HG02970 (cell line): ENCODE data around the gene SHISA6.
"Not testable (repeated sequence)": the region's sequence is repeated elsewhere in the genome, so short reads cannot be mapped to it uniquely, and the experiment has no call there.

ENCODE experiments used
- ATAC-seq: cut with Tn5 transposase; IDR thresholded peaks from one replicate; pipeline ENCODE4 v1.9.1; 2021; ENCODE audit warnings: mild to moderate bottlenecking, moderate library complexity, moderate number of reproducible peaks; ENCODE audit not compliant: unreplicated experiment, low FRiP score

Gene SHISA6

GRCh38 chr17:11301874-11302273 lies 60.9 kb downstream of the SHISA6 start:
- ATAC-seq, result not testable (repeated sequence)

GRCh38 chr17:11302401-11303186 lies 61.6 kb downstream of the SHISA6 start:
- no peak for ATAC-seq

- no peak for ATAC-seq
Observed at GRCh38 chr17:11303773-11304394, 62.9 kb downstream of the SHISA6 start.

GRCh38 chr17:11304568-11304967 lies 63.6 kb downstream of the SHISA6 start:
- no peak for ATAC-seq

- no peak for ATAC-seq
Observed at GRCh38 chr17:11305524-11305923, 64.5 kb downstream of the SHISA6 start.

- no peak for ATAC-seq
Observed at GRCh38 chr17:11308531-11308930, 67.5 kb downstream of the SHISA6 start.

GRCh38 chr17:11309033-11309432 lies 68.0 kb downstream of the SHISA6 start:
- ATAC-seq, result no peak

- ATAC-seq, result no peak
Observed at GRCh38 chr17:11309850-11310249, 68.8 kb downstream of the SHISA6 start.

GRCh38 chr17:11316451-11316850 lies 75.4 kb downstream of the SHISA6 start:
- not testable (repeated sequence) for ATAC-seq

GRCh38 chr17:11318207-11318606 lies 77.2 kb downstream of the SHISA6 start:
- no peak for ATAC-seq

- ATAC-seq, result no peak
Observed at GRCh38 chr17:11319894-11320293, 78.9 kb downstream of the SHISA6 start.

GRCh38 chr17:11324021-11324420 lies 83.0 kb downstream of the SHISA6 start:
- no peak for ATAC-seq

- ATAC-seq, result no peak
Observed at GRCh38 chr17:11324846-11325420, 83.9 kb downstream of the SHISA6 start.

- ATAC-seq, result no peak
Observed at GRCh38 chr17:11326492-11326891, 85.5 kb downstream of the SHISA6 start.

GRCh38 chr17:11328770-11329169 lies 87.8 kb downstream of the SHISA6 start:
- ATAC-seq, result no peak

- no peak for ATAC-seq
Observed at GRCh38 chr17:11330006-11330405, 89.0 kb downstream of the SHISA6 start.

GRCh38 chr17:11330826-11331225 lies 89.8 kb downstream of the SHISA6 start:
- ATAC-seq, result no peak

GRCh38 chr17:11331547-11332513 lies 90.8 kb downstream of the SHISA6 start:
- no peak for ATAC-seq

GRCh38 chr17:11332706-11333105 lies 91.7 kb downstream of the SHISA6 start:
- ATAC-seq, result no peak

GRCh38 chr17:11334493-11334892 lies 93.5 kb downstream of the SHISA6 start:
- no peak for ATAC-seq

- no peak for ATAC-seq
Observed at GRCh38 chr17:11336290-11336689, 95.3 kb downstream of the SHISA6 start.
